Measurements from ENCODE around the gene SOX12. TPM values are rescaled to one million over a fixed set of nuclear protein-coding genes. Genes with fewer than 3 reads are reported as not detected.
"Not testable (repeated sequence)": the region's sequence is repeated elsewhere in the genome, so short reads cannot be mapped to it uniquely, and the experiment has no call there.

Gene SOX12
- polyA plus RNA-seq, 1 donor (not counting 4 experiments of a cell fraction or from before 2014, with no cell fraction given), result 1.9 TPM

DNA sequence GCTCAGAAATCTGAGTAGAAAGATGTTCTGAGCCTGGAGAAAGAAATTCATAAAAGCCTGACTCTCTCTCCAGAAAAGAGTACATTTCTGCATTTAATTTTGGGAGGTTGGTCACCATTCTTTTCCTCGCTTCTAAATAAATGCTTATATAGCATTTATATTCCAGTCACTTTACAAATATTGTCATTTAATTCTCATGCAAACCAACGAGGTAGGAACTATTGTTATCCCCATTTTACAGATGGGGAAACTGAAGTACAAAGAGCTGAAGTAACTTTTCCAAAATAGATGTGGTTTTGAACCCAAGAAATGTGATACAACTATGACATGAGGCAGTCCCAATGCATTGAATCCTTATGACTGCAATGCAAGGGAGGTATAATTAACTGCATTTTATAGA is 50.7 kb downstream of the SOX12 start:
- Histone ChIP-seq H3K36me3 (ENCODE audit: control insufficient read depth in 2 of 2, extremely low read depth in 1 of 2, insufficient read depth in 2 of 2, low read length in 2 of 2) (no peaks in the 10 kb centered on the region), H3K9me3 (ENCODE audit: control insufficient read depth, low read depth, low read length) (no peaks in the 10 kb centered on the region), H3K4me2 (ENCODE audit: control insufficient read depth, extremely low read depth, insufficient read depth, low read depth, low read length) (no peak overlapping the region), H3K9ac (ENCODE audit: control insufficient read depth, extremely low read depth, insufficient read depth, low read length) (no peak overlapping the region), H3K79me2 (ENCODE audit: control insufficient read depth, insufficient read depth, low read length) (peaks cover 3% of the 10 kb centered on the region), H4K20me1 (ENCODE audit: control insufficient read depth, extremely low read depth, insufficient read depth, low read length) (no peaks in the 10 kb centered on the region), H3K4me3 (ENCODE audit: control insufficient read depth in 2 of 3, extremely low read depth in 1 of 3, insufficient read depth in 2 of 3, low read depth in 1 of 3, low read length in 3 of 3) (no peak overlapping the region), H3K27ac (ENCODE audit: control insufficient read depth, insufficient read depth, low read length) (no peak overlapping the region), H3K9me1 (ENCODE audit: control insufficient read depth, extremely low read depth, insufficient read depth, low read length) (no peaks in the 10 kb centered on the region), H2AFZ (ENCODE audit: control insufficient read depth, low read length) (no peak overlapping the region), H3K4me1 (ENCODE audit: control insufficient read depth, extremely low read depth, insufficient read depth, low read length) (peaks cover 45% of the 10 kb centered on the region), H3K27me3 (ENCODE audit: control insufficient read depth, extremely low read depth, insufficient read depth, low read length) (no peaks in the 10 kb centered on the region)
- TF ChIP-seq, protein P1, sequence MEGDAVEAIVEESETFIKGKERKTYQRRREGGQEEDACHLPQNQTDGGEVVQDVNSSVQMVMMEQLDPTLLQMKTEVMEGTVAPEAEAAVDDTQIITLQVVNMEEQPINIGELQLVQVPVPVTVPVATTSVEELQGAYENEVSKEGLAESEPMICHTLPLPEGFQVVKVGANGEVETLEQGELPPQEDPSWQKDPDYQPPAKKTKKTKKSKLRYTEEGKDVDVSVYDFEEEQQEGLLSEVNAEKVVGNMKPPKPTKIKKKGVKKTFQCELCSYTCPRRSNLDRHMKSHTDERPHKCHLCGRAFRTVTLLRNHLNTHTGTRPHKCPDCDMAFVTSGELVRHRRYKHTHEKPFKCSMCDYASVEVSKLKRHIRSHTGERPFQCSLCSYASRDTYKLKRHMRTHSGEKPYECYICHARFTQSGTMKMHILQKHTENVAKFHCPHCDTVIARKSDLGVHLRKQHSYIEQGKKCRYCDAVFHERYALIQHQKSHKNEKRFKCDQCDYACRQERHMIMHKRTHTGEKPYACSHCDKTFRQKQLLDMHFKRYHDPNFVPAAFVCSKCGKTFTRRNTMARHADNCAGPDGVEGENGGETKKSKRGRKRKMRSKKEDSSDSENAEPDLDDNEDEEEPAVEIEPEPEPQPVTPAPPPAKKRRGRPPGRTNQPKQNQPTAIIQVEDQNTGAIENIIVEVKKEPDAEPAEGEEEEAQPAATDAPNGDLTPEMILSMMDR (optimal IDR thresholded peaks at IDR 0.05 in 1 of 3, IDR thresholded peaks at IDR 0.05 in 1 of 3, conservative IDR thresholded peaks at IDR 0.05 in 1 of 3; ENCODE audit: extremely low read depth in 1 of 3, insufficient read depth in 2 of 3, low read length in 3 of 3), result no peak
- TF ChIP-seq EZH2 (IDR thresholded peaks at IDR 0.05; ENCODE audit: low read length), result no peak
- no peak for DNase-seq (ENCODE audit: low read depth, low spot score)
- no peak for FAIRE-seq
- dilution Hi-C loops (cut with MboI; ENCODE audit: extremely low pct_ligation_motif_present, low sequenced_read_pairs), result no loop called here

DNA sequence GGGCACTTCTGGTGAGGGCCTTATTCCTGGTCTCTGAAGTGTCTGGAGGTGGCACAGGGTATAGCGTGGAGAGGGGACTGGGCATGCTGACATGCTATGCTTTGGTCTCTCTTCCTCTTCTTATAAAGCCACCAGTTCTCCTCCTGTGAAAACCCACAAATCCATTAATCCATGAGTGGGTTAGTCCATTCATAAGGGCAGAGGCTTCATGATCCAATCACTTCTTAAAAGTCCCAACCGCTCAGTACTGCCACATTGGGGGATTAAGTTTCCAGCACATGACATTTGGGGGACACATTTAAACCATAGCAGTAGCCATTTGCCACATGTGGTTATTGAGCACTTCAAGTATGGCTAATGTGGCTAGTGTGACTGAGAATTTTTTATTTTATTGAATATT is 51.4 kb downstream of the SOX12 start:
- peaks cover 40% of the 10 kb centered on the region for H3K4me1 ChIP-seq (ENCODE audit: control insufficient read depth, extremely low read depth, insufficient read depth, low read length)
- H3K9me1 ChIP-seq (ENCODE audit: control insufficient read depth, extremely low read depth, insufficient read depth, low read length), result no peaks in the 10 kb centered on the region
- H3K79me2 ChIP-seq (ENCODE audit: control insufficient read depth, insufficient read depth, low read length), result peaks cover 9% of the 10 kb centered on the region
- H3K9me3 ChIP-seq (ENCODE audit: control insufficient read depth, low read depth, low read length), result no peaks in the 10 kb centered on the region
- no peaks in the 10 kb centered on the region for H3K36me3 ChIP-seq (ENCODE audit: control insufficient read depth in 2 of 2, extremely low read depth in 1 of 2, insufficient read depth in 2 of 2, low read length in 2 of 2)
- no peak for DNase-seq (ENCODE audit: low read depth, low spot score)
- no peak overlapping the region for H3K4me3 ChIP-seq (ENCODE audit: control insufficient read depth in 2 of 3, extremely low read depth in 1 of 3, insufficient read depth in 2 of 3, low read depth in 1 of 3, low read length in 3 of 3)
- no peak for FAIRE-seq
- H2AFZ ChIP-seq (ENCODE audit: control insufficient read depth, low read length), result no peak overlapping the region
- no peak overlapping the region for H3K4me2 ChIP-seq (ENCODE audit: control insufficient read depth, extremely low read depth, insufficient read depth, low read depth, low read length)
- no peak overlapping the region for H3K27ac ChIP-seq (ENCODE audit: control insufficient read depth, insufficient read depth, low read length)
- no peak overlapping the region for H3K9ac ChIP-seq (ENCODE audit: control insufficient read depth, extremely low read depth, insufficient read depth, low read length)
- no peaks in the 10 kb centered on the region for H4K20me1 ChIP-seq (ENCODE audit: control insufficient read depth, extremely low read depth, insufficient read depth, low read length)
- dilution Hi-C loops (cut with MboI; ENCODE audit: extremely low pct_ligation_motif_present, low sequenced_read_pairs), result no loop called here
- TF ChIP-seq EZH2 (IDR thresholded peaks at IDR 0.05; ENCODE audit: low read length), result no peak
- TF ChIP-seq, protein P1 (optimal IDR thresholded peaks at IDR 0.05 in 1 of 3, IDR thresholded peaks at IDR 0.05 in 1 of 3, conservative IDR thresholded peaks at IDR 0.05 in 1 of 3; ENCODE audit: extremely low read depth in 1 of 3, insufficient read depth in 2 of 3, low read length in 3 of 3), result no peak
- no peaks in the 10 kb centered on the region for H3K27me3 ChIP-seq (ENCODE audit: control insufficient read depth, extremely low read depth, insufficient read depth, low read length)

DNA sequence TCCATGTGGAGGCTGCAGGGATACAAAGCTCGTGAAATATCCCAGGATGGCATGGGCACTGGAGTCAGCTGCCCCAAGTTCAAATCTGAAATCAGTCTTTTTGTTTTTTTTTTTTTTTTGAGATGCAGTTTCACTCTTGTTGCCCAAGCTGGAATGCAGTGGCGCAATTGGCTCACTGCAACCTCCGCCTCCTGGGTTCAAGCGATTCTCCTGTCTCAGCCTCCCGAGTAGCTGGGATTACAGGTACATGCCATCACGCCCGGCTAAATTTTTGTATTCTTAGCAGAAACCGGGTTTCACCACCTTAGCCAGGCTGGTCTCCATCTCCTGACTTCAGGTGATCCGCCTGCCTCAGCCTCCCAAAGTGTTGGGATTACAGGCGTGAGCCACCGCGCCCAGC is 52.2 kb downstream of the SOX12 start:
- FAIRE-seq, result not testable (repeated sequence)

More for the DNA sequence above, 52.2 kb downstream of the SOX12 start:
- dilution Hi-C loops (cut with MboI; ENCODE audit: extremely low pct_ligation_motif_present, low sequenced_read_pairs); H3K27ac ChIP-seq (ENCODE audit: control insufficient read depth, insufficient read depth, low read length); H3K27me3 ChIP-seq (ENCODE audit: control insufficient read depth, extremely low read depth, insufficient read depth, low read length); H3K9ac ChIP-seq (ENCODE audit: control insufficient read depth, extremely low read depth, insufficient read depth, low read length); H3K36me3 ChIP-seq (ENCODE audit: control insufficient read depth in 2 of 2, extremely low read depth in 1 of 2, insufficient read depth in 2 of 2, low read length in 2 of 2); DNase-seq (ENCODE audit: low read depth, low spot score); H3K9me1 ChIP-seq (ENCODE audit: control insufficient read depth, extremely low read depth, insufficient read depth, low read length); H3K4me2 ChIP-seq (ENCODE audit: control insufficient read depth, extremely low read depth, insufficient read depth, low read depth, low read length); H3K9me3 ChIP-seq (ENCODE audit: control insufficient read depth, low read depth, low read length); H3K4me3 ChIP-seq (ENCODE audit: control insufficient read depth in 2 of 3, extremely low read depth in 1 of 3, insufficient read depth in 2 of 3, low read depth in 1 of 3, low read length in 3 of 3); H4K20me1 ChIP-seq (ENCODE audit: control insufficient read depth, extremely low read depth, insufficient read depth, low read length); H2AFZ ChIP-seq (ENCODE audit: control insufficient read depth, low read length): not testable (repeated sequence)
- Histone ChIP-seq H3K79me2 (ENCODE audit: control insufficient read depth, insufficient read depth, low read length) (peaks cover 15% of the 10 kb centered on the region), H3K4me1 (ENCODE audit: control insufficient read depth, extremely low read depth, insufficient read depth, low read length) (peaks cover 36% of the 10 kb centered on the region)
